Measurements from ENCODE around the gene SH3GLB2. TPM values are rescaled to one million over a fixed set of nuclear protein-coding genes. Genes with fewer than 3 reads are reported as not detected.

Gene SH3GLB2
- total and polyA plus RNA-seq, 2 of the 8 experiments (the other 6 are each of a cell fraction or from before 2014, with no cell fraction given): 52.7 to 79.9 TPM

- no peak overlapping the region for H3K27ac ChIP-seq (ENCODE audit: low read depth, low read length)
- no peak overlapping the region for H4K8ac ChIP-seq (ENCODE audit: extremely low read depth, insufficient read depth, low read length)
- no peak overlapping the region for H3K4me3 ChIP-seq (ENCODE audit: extremely low read depth in 1 of 4, insufficient read depth in 2 of 4, low read depth in 3 of 4, low read length in 4 of 4)
- H3K4me2 ChIP-seq (ENCODE audit: insufficient read depth in 1 of 2, low read depth in 2 of 2, low read length in 2 of 2): no peak overlapping the region
- H2BK120ac ChIP-seq (replicated peaks; ENCODE audit: low read depth, low read length): no peak overlapping the region
- DNase-seq (ENCODE audit: low read depth in 1 of 2, low spot score in 2 of 2): no peak
- H3K18ac ChIP-seq (ENCODE audit: extremely low read depth, low read length): no peak overlapping the region
- H3K56ac ChIP-seq (replicated peaks; ENCODE audit: insufficient read length, low read depth, low read length): no peak overlapping the region
- no peak overlapping the region for H2AK5ac ChIP-seq (ENCODE audit: low read depth, low read length)
- no peak overlapping the region for H3K4ac ChIP-seq (replicated peaks; ENCODE audit: insufficient read length, low read depth, low read length)
- H3K79me1 ChIP-seq (ENCODE audit: low read depth, low read length): peaks cover 4% of the 10 kb centered on the region; the same call in 1 of the 2 replicates
- peaks cover 0 to 5% (median 0%) of the 10 kb centered on the region in 4 experiments; a peak in 1 of 8 replicates for H3K36me3 ChIP-seq (ENCODE audit: control insufficient read depth in 2 of 4, insufficient read depth in 4 of 4, low read length in 3 of 4)
- H3K4me1 ChIP-seq (replicated peaks in 1 of 4; ENCODE audit: control insufficient read depth in 3 of 4, insufficient read depth in 4 of 4, low read length in 3 of 4): peaks cover 0 to 14% (median 9%) of the 10 kb centered on the region in 4 experiments; a peak in 5 of 7 replicates
- no peak overlapping the region for H2BK20ac ChIP-seq (ENCODE audit: low read length)
- H2BK12ac ChIP-seq (ENCODE audit: low read depth, low read length): no peak overlapping the region
- no peaks in the 10 kb centered on the region for H3K23me2 ChIP-seq (ENCODE audit: low read depth, low read length)
- no peak overlapping the region for H3K14ac ChIP-seq (ENCODE audit: insufficient read length)
- H3K9me3 ChIP-seq (ENCODE audit: insufficient read depth in 2 of 2, low read depth in 1 of 2, low read length in 1 of 2): no peaks in the 10 kb centered on the region
- no peak overlapping the region for H4K5ac ChIP-seq (ENCODE audit: insufficient read length, low read depth, low read length)
- H3K23ac ChIP-seq (ENCODE audit: insufficient read length): no peak overlapping the region
- ChIA-PET CTCF (ENCODE audit: partially characterized antibody) (interaction anchor here (1.4 to 7.6 kb wide), 3 partner anchors 8 to 29 kb away, joined by 6 to 89 read pairs (median 9); no protein-coding TSS in a partner anchor), POLR2A (ENCODE audit: partially characterized antibody) (interaction anchor here (1.0 to 2.6 kb wide), 7 partner anchors 10 to 21 kb away, joined by 3 to 10 read pairs (median 7); partner anchors contain the start of gene MIGA2)
- no peak for FAIRE-seq
- H2BK5ac ChIP-seq (ENCODE audit: low read depth, low read length): no peak overlapping the region
- WGBS, 2 experiments (ENCODE audit: extremely low coverage in 1 of 2, insufficient coverage in 1 of 2, insufficient read length in 1 of 2, insufficient replicate concordance in 2 of 2, low coverage in 1 of 2, low lambda C conversion rate in 2 of 2, missing lambda C conversion rate in 1 of 2): 92% methylated on average over 9 of the region's 9 CpGs; no CpG with 5 or more reads in 1 of the 2 experiments
- H4K20me1 ChIP-seq (replicated peaks in 1 of 2; ENCODE audit: control insufficient read depth in 1 of 2, insufficient read depth in 2 of 2, low read length in 2 of 2): peaks cover 4 to 14% of the 10 kb centered on the region in 2 experiments
- H3K9ac ChIP-seq (replicated peaks in 1 of 4; ENCODE audit: extremely low read depth in 1 of 4, low read depth in 3 of 4, low read length in 3 of 4): no peak overlapping the region
- no peak overlapping the region for H4K91ac ChIP-seq (replicated peaks; ENCODE audit: insufficient read length, low read length)
- peaks cover 0 to 28% of the 10 kb centered on the region in 2 experiments; a peak in 3 of 4 replicates for H3K79me2 ChIP-seq (ENCODE audit: control insufficient read depth in 1 of 2, insufficient read depth in 2 of 2, low read length in 2 of 2)
- H3K27me3 ChIP-seq (replicated peaks in 1 of 4; ENCODE audit: control insufficient read depth in 3 of 4, extremely low read depth in 1 of 4, insufficient read depth in 3 of 4, low read length in 3 of 4): no peaks in the 10 kb centered on the region
- H2AFZ ChIP-seq (ENCODE audit: low read length): no peak overlapping the region
- H2BK15ac ChIP-seq (ENCODE audit: low read length): no peak overlapping the region
- no peak for TF ChIP-seq SIX5 (IDR thresholded peaks at IDR 0.05; ENCODE audit: low read depth, low read length)
Observed at GRCh38 chr9:129022037-129022436, 6.1 kb downstream of the SH3GLB2 start.
